H1 (cell line): ENCODE data around the gene CREB1. TPM values are rescaled to one million over a fixed set of nuclear protein-coding genes. Genes with fewer than 3 reads are reported as not detected.

Experiments
- SRF ChIP-seq: IDR thresholded peaks from 2 replicates; pipeline ENCODE4 v1.6.1; 2011; ENCODE audit warnings: mild to moderate bottlenecking, low read depth, low read length, moderate library complexity
- polyA plus RNA-seq, 7 experiments: library from polyadenylated mRNA; depleted of rRNA in 3 of 7; stranded (reverse) in 5 of 7; unstranded in 2 of 7; fragments of >200 nt in 5 of 7; fragments of 200-250 nt in 2 of 7; gene quantifications; 1 replicate in 5 of 7; 2 replicates in 1 of 7; 4 replicates in 1 of 7; pipeline versions ENCODE4 v1.2.1 to v1.2.3, GENCODE V29; 2011 to 2013; ENCODE audit warnings: missing spikeins in 2 of 7, mixed read lengths in 2 of 7
- total RNA-seq: library from RNA; stranded (reverse); fragmentation: NEBNext Ultra II Directional; extraction: Animal tissue kit (Norgen Biotek cat#: 25700); gene quantifications from 2 replicates; pipeline ENCODE4 v1.2.1, GENCODE V29; 2021

The CREB1 gene
- total and polyA plus RNA-seq, 2 of the 8 experiments (the other 6 are each of a cell fraction or from before 2014, with no cell fraction given): 46.3 to 99.0 TPM

GRCh38 chr2:207612714-207613113 is 83.0 kb downstream of the CREB1 start (continued):
- TF ChIP-seq SRF: no peak
